ENCODE measurements around the gene MYZAP. TPM values are rescaled to one million over a fixed set of nuclear protein-coding genes. Genes with fewer than 3 reads are reported as not detected.
A peak's percentile ranks its signal among the peaks of the same experiment; 100 is the strongest.

Gene MYZAP
- total and polyA plus RNA-seq, 4 donors = 2.4 to 9.3 (median 2.9) TPM

DNA sequence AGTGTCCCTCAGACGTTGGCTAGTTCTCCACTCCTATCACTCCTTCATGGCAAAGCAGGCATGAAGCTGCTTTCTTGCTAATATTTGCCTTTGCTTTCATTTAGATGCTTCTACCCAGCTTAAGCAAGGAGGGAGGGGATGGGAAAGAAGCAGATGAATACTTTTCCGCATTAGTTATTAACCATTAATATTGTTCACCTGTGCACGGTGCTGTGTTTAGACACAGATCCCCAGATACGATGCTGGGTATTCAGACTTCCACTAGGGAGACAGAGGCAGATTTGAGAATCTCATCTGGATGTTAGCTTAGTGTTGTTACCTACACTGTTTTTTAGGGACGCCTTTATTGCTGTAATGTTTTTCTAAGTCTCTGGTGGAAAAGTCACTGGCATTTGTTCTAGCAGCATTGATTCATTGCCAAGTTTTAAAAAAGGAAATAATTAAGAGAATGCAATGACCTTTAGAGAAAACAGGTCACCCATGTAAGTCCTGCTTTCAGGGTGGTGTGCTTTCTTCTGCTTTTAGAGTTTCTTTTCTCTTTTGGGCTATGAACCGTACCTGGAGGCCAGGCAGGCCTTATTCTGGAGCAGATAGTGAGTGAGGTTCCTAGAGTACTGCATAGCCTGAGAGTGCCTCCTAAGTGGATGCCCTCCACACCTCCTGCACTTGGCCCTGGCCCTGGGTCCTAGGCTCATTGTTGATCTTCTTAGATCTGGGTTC, 55.5 kb downstream of the MYZAP start:
- no peak for DNase-seq (ENCODE audit: low read depth in 4 of 6, low spot score in 6 of 6)
- peaks cover 2% of the 10 kb centered on the region for H3K4me1 ChIP-seq (ENCODE audit: control insufficient read depth, insufficient read depth, low read length)
- H3K4me3 ChIP-seq (ENCODE audit: low read depth, low read length) = no peak overlapping the region
- WGBS (ENCODE audit: insufficient coverage) = 50% methylated on average over 1 of the region's 6 CpGs
- H3K27me3 ChIP-seq (ENCODE audit: control insufficient read depth, insufficient read depth, low read length) = no peaks in the 10 kb centered on the region
- no peaks in the 10 kb centered on the region for H3K9me3 ChIP-seq (ENCODE audit: control insufficient read depth, insufficient read depth, low read length)
- no peaks in the 10 kb centered on the region for H3K36me3 ChIP-seq (ENCODE audit: control insufficient read depth, insufficient read depth, low read length)
- no peak overlapping the region for H3K27ac ChIP-seq (ENCODE audit: low read depth, low read length)

DNA sequence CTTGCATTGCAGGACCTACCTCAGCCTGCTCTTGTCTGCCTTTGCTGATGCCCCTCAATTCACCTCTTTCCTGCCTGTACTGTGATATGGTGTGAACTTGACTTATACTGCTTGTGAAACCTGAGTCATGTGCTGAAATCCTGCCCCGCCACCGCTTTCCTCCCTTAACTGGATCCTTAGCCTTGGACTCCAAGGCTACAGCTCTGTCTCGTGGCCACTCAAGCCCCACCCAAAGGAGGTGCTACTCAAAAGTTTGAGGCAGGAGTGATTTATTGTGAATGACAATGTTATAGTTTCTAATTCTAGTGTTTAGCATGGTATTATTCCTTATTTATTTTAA, 56.1 kb downstream of the MYZAP start:
- no peak for DNase-seq (ENCODE audit: low read depth in 4 of 6, low spot score in 6 of 6)
- no peak overlapping the region for H3K4me3 ChIP-seq (ENCODE audit: low read depth, low read length)
- H3K9me3 ChIP-seq (ENCODE audit: control insufficient read depth, insufficient read depth, low read length) = no peaks in the 10 kb centered on the region
- H3K27me3 ChIP-seq (ENCODE audit: control insufficient read depth, insufficient read depth, low read length) = no peaks in the 10 kb centered on the region
- 94% methylated on average over 2 of the region's 3 CpGs for WGBS (ENCODE audit: insufficient coverage)
- peaks cover 2% of the 10 kb centered on the region for H3K4me1 ChIP-seq (ENCODE audit: control insufficient read depth, insufficient read depth, low read length)
- H3K27ac ChIP-seq (ENCODE audit: low read depth, low read length) = no peak overlapping the region
- H3K36me3 ChIP-seq (ENCODE audit: control insufficient read depth, insufficient read depth, low read length) = no peaks in the 10 kb centered on the region

DNA sequence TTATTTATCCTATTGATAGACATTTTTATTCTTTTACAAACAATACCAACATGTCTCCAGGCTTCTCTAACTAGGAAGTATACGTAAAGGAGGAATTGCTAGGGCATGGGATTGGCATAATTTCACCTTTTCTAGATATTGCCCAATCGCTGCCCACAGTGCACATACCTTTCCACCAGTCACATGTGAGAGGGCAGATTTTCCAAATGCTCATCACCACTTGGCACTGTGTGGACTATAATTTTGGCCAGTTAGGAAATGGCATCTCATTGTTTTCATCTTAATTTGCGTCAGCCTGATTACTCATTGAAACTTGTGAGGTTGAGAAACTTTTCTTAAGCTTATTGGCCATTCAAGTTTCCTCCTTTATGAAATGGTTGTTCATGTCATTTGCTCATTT, 57.4 kb downstream of the MYZAP start:
- H3K4me1 ChIP-seq (ENCODE audit: control insufficient read depth, insufficient read depth, low read length) = peaks cover 2% of the 10 kb centered on the region
- no peaks in the 10 kb centered on the region for H3K27me3 ChIP-seq (ENCODE audit: control insufficient read depth, insufficient read depth, low read length)
- H3K4me3 ChIP-seq (ENCODE audit: low read depth, low read length) = no peak overlapping the region
- no peaks in the 10 kb centered on the region for H3K36me3 ChIP-seq (ENCODE audit: control insufficient read depth, insufficient read depth, low read length)
- no CpG with 5 or more reads among the region's 3 CpGs for WGBS (ENCODE audit: insufficient coverage)
- no peaks in the 10 kb centered on the region for H3K9me3 ChIP-seq (ENCODE audit: control insufficient read depth, insufficient read depth, low read length)
- no peak overlapping the region for H3K27ac ChIP-seq (ENCODE audit: low read depth, low read length)
- no peak for DNase-seq (ENCODE audit: low read depth in 4 of 6, low spot score in 6 of 6)

GRCh38 chr15:57651445-57651844, 59.7 kb downstream of the MYZAP start:
- Histone ChIP-seq H3K4me3 (ENCODE audit: low read depth, low read length) (no peak overlapping the region), H3K4me1 (ENCODE audit: control insufficient read depth, insufficient read depth, low read length) (no peaks in the 10 kb centered on the region), H3K36me3 (ENCODE audit: control insufficient read depth, insufficient read depth, low read length) (no peaks in the 10 kb centered on the region), H3K27ac (ENCODE audit: low read depth, low read length) (no peak overlapping the region), H3K9me3 (ENCODE audit: control insufficient read depth, insufficient read depth, low read length) (no peaks in the 10 kb centered on the region), H3K27me3 (ENCODE audit: control insufficient read depth, insufficient read depth, low read length) (no peaks in the 10 kb centered on the region)
- no peak for DNase-seq (ENCODE audit: low read depth in 4 of 6, low spot score in 6 of 6)
- WGBS (ENCODE audit: insufficient coverage) = 83% methylated on average over 1 of the region's 3 CpGs

DNA sequence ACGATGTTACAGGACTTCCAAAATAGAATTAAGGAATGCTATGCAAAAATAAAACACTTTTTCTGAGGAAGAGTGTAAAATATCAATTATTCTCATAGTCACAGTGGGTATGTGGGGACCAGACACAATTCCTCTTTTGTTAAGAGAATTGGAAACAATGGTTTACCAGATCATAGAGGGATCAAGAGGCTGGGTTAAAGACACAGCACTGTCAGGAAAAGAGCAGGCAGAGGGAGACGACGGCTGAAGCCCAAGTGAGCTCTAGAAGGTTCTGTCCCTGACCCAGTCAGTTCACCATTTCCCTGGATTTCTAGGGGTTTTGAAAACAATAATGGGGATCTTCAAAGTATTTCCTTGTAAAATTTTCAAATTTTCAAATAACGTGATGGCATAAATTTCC, 60.8 kb downstream of the MYZAP start:
- no peaks in the 10 kb centered on the region for H3K4me1 ChIP-seq (ENCODE audit: control insufficient read depth, insufficient read depth, low read length)
- 67% methylated on average over 2 of the region's 4 CpGs for WGBS (ENCODE audit: insufficient coverage)
- H3K27ac ChIP-seq (ENCODE audit: low read depth, low read length) = no peak overlapping the region
- no peaks in the 10 kb centered on the region for H3K36me3 ChIP-seq (ENCODE audit: control insufficient read depth, insufficient read depth, low read length)
- no peak overlapping the region for H3K4me3 ChIP-seq (ENCODE audit: low read depth, low read length)
- H3K27me3 ChIP-seq (ENCODE audit: control insufficient read depth, insufficient read depth, low read length) = no peaks in the 10 kb centered on the region
- DNase-seq (ENCODE audit: low read depth in 4 of 6, low spot score in 6 of 6) = no peak
- no peaks in the 10 kb centered on the region for H3K9me3 ChIP-seq (ENCODE audit: control insufficient read depth, insufficient read depth, low read length)

- Histone ChIP-seq H3K27ac (ENCODE audit: low read depth, low read length) (no peak overlapping the region), H3K27me3 (ENCODE audit: control insufficient read depth, insufficient read depth, low read length) (no peaks in the 10 kb centered on the region), H3K36me3 (ENCODE audit: control insufficient read depth, insufficient read depth, low read length) (no peaks in the 10 kb centered on the region), H3K4me1 (ENCODE audit: control insufficient read depth, insufficient read depth, low read length) (no peaks in the 10 kb centered on the region), H3K4me3 (ENCODE audit: low read depth, low read length) (no peak overlapping the region), H3K9me3 (ENCODE audit: control insufficient read depth, insufficient read depth, low read length) (no peaks in the 10 kb centered on the region)
- DNase-seq (ENCODE audit: low read depth in 4 of 6, low spot score in 6 of 6) = peak in 1 of 6 donors; percentile 47
- 60% methylated on average over 1 of the region's 6 CpGs for WGBS (ENCODE audit: insufficient coverage)
These were observed 62.6 kb downstream of the MYZAP start for GRCh38 chr15:57654153-57654852.

DNA sequence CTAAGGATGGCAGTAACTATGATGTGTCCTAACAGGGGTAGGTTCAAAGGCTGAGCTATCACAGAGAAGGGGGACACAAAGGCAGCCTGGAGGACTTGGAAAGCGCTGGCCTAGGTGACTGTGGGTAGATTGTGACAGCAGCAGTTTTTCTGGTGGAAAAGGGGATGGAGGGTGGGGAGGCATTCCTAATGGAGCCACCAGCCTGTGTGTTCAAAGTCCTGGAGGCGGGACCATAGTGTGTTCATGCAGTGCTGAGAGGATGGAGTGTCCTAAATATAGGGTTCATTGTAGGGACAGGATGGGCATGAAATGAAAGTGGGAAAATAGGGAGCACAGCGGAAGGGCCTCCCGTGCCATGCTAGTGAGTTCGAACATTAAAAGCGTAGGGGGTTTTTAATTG, 63.3 kb downstream of the MYZAP start:
- Histone ChIP-seq H3K9me3 (ENCODE audit: control insufficient read depth, insufficient read depth, low read length) (no peaks in the 10 kb centered on the region), H3K27me3 (ENCODE audit: control insufficient read depth, insufficient read depth, low read length) (no peaks in the 10 kb centered on the region), H3K27ac (ENCODE audit: low read depth, low read length) (no peak overlapping the region), H3K4me3 (ENCODE audit: low read depth, low read length) (no peak overlapping the region), H3K36me3 (ENCODE audit: control insufficient read depth, insufficient read depth, low read length) (no peaks in the 10 kb centered on the region), H3K4me1 (ENCODE audit: control insufficient read depth, insufficient read depth, low read length) (no peaks in the 10 kb centered on the region)
- DNase-seq (ENCODE audit: low read depth in 4 of 6, low spot score in 6 of 6) = no peak
- 78% methylated on average over 6 of the region's 6 CpGs for WGBS (ENCODE audit: insufficient coverage)

DNA sequence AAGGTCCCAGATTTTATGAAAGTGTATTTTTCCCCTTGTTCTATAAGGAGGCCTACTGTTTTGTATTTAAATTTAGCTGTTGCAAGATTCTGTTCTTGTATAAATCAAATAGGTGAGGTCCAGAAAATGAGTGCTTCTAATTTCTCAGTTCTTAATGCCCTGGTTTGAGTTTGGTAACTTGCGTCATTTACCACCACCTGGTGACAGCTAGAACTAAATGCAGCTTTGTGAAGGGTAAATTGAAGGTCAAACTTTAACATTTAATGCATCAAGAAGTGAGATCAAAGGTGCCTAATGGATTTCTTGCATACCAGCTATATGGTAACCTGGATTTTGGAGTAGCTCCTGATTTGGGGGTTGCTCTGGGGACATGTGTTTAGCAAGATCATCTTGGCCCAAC, 64.1 kb downstream of the MYZAP start:
- H3K4me1 ChIP-seq (ENCODE audit: control insufficient read depth, insufficient read depth, low read length) = no peaks in the 10 kb centered on the region
- DNase-seq (ENCODE audit: low read depth in 4 of 6, low spot score in 6 of 6) = no peak
- no peak overlapping the region for H3K4me3 ChIP-seq (ENCODE audit: low read depth, low read length)
- H3K27ac ChIP-seq (ENCODE audit: low read depth, low read length) = no peak overlapping the region
- H3K9me3 ChIP-seq (ENCODE audit: control insufficient read depth, insufficient read depth, low read length) = no peaks in the 10 kb centered on the region
- H3K36me3 ChIP-seq (ENCODE audit: control insufficient read depth, insufficient read depth, low read length) = no peaks in the 10 kb centered on the region
- WGBS (ENCODE audit: insufficient coverage) = no CpG with 5 or more reads among the region's 1 CpG
- H3K27me3 ChIP-seq (ENCODE audit: control insufficient read depth, insufficient read depth, low read length) = no peaks in the 10 kb centered on the region

DNA sequence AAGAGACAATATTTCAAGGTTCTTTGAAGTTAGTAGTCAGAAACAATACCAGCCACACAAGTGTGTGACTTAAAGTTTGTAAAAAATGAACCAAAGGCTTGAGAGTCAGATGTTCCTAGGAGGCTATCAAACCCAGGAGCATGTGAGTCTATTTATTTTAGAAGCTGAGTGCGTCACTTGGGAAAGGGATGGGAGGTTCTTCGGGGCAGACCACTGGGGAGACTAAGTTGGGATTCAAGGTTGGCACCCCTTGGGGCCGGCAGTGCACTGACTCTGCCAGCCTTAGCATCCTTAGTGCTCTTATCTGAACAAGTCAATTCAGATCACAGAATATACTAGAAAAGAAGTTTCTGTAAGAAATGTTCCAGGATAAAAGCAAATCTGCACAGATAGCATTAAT, 64.7 kb downstream of the MYZAP start:
- Histone ChIP-seq H3K4me3 (ENCODE audit: low read depth, low read length) (no peak overlapping the region), H3K4me1 (ENCODE audit: control insufficient read depth, insufficient read depth, low read length) (no peaks in the 10 kb centered on the region), H3K27me3 (ENCODE audit: control insufficient read depth, insufficient read depth, low read length) (no peaks in the 10 kb centered on the region), H3K27ac (ENCODE audit: low read depth, low read length) (no peak overlapping the region), H3K36me3 (ENCODE audit: control insufficient read depth, insufficient read depth, low read length) (no peaks in the 10 kb centered on the region), H3K9me3 (ENCODE audit: control insufficient read depth, insufficient read depth, low read length) (no peaks in the 10 kb centered on the region)
- no peak for DNase-seq (ENCODE audit: low read depth in 4 of 6, low spot score in 6 of 6)
- WGBS (ENCODE audit: insufficient coverage) = 100% methylated on average over 1 of the region's 3 CpGs

DNA sequence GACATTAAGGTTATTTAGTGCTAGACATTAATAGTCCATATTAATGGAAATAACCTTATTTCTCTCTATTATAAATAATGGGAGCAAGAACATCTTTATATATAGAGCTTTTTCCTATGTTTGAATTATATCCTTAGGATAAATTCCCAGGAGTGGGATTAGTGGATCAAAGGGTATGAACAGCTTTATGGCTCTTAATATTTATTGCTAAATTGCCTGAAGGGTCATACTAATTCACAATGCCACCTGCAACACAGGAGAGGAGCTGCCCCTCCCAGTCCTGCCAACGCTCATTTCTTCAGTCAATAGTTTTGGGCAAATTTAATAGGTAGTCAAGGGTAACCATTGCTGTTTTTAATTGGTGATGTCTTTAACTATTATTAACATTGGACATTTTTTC, 65.9 kb downstream of the MYZAP start:
- H3K9me3 ChIP-seq (ENCODE audit: control insufficient read depth, insufficient read depth, low read length) = no peaks in the 10 kb centered on the region
- DNase-seq (ENCODE audit: low read depth in 4 of 6, low spot score in 6 of 6) = no peak
- WGBS (ENCODE audit: insufficient coverage) = no CpG with 5 or more reads among the region's 1 CpG

More for the DNA sequence above, 65.9 kb downstream of the MYZAP start:
- Histone ChIP-seq H3K27ac (ENCODE audit: low read depth, low read length) (no peak overlapping the region), H3K36me3 (ENCODE audit: control insufficient read depth, insufficient read depth, low read length) (no peaks in the 10 kb centered on the region), H3K27me3 (ENCODE audit: control insufficient read depth, insufficient read depth, low read length) (no peaks in the 10 kb centered on the region), H3K4me1 (ENCODE audit: control insufficient read depth, insufficient read depth, low read length) (no peaks in the 10 kb centered on the region), H3K4me3 (ENCODE audit: low read depth, low read length) (no peak overlapping the region)

Measured in spinal cord (tissue), 10 donors.